ENCODE measurements around the gene IL25.
"Not testable (repeated sequence)": the region's sequence is repeated elsewhere in the genome, so short reads cannot be mapped to it uniquely, and the experiment has no call there.

IL25 gene

DNA sequence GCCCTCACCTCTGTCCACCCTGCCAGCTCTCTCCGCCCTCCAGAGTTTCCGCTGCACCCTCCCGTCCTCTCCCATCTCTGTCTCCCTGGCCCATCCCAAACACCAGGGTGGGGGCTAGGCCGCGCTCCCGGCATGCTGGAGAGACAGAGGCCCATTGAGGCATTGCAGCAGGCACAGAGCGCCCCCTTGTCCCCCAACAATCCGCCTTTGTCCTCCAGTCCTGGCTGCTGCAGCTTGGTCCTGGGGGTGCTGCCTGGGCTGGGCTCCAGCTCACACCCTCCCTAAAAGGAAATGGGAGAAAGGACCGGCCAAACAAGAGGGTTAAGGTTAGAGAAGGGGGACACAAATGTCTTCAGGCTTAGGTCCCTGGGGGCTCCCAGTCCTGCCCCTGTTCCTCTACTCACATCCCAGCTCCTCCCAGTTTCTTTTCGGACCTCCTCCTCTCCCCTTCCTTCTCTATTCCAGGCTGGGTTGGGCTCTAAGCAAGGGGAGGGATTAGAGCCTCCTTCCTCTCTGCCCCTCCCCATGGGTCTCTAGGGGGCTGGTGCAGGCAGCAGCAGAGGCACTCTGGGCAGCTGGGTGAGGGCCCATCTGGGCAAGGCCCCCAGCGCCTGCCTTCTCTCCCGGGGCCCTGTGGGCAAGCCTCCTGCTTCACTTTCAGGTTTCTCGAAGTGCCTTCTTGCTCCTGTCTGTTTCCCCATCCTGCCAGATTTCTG lies 4.0 kb downstream of the IL25 start, which contains the start of gene CMTM5:
Gene CMTM5, plus strand, starts transcription at position 565 of the 716 bp plus-strand sequence. CDS start 206 bp downstream, outside the sequence.
- DNase-seq (ENCODE audit: low read depth), result no peak

DNA sequence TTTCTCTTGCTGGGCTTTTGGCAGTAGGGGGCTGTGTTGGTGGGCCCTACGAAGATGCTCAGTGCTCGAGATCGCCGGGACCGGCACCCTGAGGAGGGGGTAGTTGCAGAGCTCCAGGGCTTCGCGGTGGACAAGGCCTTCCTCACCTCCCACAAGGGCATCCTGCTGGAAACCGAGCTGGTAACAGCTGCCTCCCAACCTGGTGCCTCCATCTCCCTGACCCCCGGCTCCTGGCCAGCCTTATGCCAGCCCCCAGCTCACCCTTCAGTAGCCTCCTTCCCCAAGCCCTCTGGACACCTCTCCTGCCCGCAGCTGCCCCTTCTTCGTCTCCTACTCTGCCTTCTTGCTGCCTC lies 4.6 kb downstream of the IL25 start:
- no peak for DNase-seq (ENCODE audit: low read depth)

DNA sequence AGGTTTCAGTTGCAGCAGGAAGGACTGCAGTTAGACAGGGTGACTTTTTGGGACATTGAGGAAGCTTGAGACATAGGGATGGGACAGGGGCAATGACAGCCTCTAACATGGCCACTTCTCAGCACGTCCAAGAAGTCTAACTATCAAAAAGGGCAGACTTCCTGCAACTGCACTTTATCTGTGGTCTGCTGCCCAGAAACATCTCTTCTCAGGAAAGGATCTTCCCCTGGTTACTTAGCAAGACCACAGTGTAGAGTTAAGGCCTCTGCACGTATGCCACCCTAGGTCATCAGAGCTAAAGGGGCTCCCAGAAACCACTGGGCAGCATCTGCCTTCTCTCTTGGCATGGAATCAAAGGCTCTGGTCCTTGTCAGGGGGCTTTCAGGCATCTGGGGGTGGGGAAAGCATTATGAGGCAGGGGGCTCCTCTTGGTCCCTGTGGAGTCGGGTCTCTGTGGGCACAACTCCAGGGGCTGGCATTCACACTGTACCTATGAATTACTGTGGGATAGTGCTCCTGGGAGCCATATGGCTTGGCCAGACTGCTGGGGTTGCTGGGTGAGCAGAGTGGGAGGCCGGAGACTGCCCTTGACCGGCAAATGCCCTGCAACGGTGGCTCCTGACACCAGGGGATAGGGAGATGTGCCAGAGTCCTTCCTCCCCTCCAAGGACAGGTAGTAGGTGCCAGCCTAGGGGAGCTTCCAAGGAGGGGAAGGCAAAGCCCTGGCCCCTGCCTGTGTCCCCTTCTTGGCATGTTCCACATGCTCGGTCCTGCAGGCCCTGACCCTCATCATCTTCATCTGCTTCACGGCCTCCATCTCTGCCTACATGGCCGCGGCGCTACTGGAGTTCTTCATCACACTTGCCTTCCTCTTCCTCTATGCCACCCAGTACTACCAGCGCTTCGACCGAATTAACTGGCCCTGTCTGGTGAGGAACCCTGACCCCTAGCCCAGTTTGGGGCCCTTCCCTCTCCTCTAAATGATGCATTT lies 5.3 kb downstream of the IL25 start:
- no peak for DNase-seq (ENCODE audit: low read depth)

DNA sequence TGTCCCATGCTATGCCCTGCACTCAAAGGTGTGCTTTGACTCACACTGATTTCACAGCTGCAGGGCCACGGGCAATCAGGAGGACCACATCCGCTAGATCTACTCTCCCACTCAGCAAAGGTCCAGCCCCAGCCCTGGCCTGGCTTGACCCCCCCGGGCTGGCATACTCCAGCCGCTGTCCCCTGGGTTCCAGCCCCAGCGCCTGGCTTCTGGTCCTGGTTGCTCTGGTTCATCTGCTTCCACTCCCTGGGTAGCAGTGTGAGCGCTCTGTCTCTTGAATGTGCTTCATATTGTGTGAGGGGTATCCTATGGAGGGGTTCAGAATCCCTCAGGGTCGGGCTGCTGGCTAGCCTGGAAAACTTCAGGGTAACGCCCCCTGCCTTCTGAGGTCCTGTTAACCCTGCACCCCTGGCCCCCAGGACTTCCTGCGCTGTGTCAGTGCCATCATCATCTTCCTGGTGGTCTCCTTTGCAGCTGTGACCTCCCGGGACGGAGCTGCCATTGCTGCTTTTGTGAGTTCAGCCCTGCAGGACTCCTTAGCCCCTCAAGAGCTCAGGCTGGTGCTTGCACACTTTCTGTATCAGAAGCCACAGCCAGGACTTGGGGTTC lies 6.1 kb downstream of the IL25 start:
- no peak for DNase-seq (ENCODE audit: low read depth)

DNA sequence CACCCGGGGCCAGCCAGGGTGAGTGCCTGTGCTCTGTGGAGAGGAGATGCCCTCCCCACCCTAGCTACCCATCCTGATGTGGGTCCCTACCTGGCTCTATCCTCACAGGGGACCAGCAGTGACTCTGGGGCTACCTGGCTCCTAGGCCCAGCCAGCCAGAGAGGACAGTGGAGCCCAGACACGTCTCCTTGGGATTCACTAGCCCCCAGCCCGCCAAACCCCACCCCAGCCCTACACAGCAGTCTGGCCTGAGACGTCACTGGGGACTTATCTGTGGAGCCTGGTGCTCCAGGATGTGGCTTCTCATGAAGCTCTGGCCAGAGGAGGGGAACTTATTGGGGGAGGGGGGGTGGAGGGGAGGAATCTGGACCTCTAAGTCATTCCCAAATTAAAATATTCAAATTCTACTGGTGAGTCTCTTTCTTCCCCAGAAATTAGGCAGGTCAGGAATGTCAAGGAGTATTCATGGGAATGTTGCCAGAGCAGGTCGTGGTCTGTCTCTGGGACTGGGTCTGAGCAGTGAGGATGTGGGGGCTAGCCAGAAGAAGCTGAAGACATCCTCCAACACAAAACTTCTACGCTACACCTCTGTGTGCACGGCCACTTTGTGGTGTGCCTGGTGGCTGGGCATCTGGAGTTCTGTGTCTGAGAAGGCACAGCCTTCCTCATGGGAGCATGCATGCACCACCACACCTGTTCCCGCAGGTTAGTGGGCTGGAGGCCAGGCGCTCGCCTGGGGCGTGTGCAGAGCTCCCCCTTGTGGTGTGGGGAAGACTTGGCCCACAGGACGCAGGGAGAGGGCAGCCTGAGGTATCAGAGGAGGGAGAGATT lies 7.0 kb downstream of the IL25 start:
- DNase-seq (ENCODE audit: low read depth), result peak; percentile 56

DNA sequence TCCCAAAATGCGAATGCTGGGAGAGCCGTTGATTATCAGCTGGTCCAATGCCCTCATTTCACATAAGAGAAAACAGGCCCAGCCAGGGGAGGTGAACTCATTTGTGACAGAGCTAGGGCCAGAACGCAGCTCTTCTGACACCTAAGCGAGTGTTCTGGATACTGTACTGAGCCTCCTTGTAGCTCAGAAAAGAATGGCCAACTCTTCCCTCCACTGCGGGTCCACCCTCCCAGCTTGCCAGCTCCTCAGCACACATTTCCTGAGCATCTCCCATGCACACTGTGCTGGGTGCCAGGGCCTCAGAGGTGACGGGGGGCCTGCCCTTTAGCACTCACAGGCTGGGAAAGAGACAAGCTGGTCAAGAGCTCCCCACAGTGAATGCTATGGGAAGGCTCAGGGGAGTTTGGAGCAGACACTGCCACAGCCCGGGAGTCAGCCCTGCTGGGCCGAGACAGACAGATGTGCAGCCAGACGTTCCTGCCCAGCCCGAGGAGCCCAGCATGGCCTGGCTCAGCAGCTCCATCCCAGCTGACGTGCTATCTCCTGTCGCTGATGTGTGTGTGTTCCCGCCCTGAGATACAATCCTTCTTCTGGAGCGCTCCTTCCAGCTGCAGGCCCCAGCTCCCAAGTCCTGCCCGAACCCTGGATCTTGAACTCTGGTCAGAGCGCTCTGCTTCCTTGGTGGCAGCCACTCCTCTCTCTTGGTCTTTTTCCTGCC lies 7.7 kb downstream of the IL25 start:
- no peak for DNase-seq (ENCODE audit: low read depth)

DNA sequence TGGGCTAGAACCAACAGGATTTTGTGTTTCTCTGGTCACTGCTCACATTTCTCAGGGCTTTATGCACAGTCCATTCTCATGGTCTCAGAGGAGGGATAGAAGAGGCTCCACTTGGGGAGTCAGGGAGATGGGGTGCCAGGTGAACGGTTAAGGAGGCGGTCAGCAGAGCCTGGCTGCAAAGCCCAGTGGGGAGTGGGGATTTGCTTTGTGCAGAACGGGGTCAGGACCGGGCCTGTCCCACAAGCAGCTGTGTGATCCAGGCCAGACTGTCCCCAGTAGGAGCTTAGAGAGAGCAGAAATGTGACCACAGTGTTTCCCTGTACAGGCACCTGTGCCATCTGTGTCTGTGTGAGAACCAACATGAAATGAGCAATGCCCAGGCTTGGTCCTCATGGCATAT lies 8.4 kb downstream of the IL25 start:
- no peak for DNase-seq (ENCODE audit: low read depth)

DNA sequence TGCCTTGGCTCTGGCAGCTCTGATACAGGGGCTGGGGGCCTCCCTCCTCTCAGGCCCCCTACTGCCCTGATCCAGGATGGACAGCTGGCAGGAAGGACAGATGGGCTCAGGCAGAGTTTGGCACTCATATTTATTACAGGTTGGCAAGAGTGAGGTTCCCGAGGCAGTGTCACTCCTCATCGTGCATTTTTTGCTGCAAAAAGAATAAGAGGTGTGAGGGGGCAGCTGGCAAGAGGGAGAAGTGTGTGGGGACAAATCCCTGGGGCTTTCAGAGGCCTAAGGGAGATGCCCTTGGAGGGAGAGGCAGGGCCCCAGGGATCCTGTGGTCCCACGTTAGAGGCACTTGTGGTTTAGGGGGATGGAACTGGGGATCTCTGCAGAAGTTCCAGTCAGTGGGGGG lies 9.3 kb downstream of the IL25 start:
- no peak for DNase-seq (ENCODE audit: low read depth)

DNA sequence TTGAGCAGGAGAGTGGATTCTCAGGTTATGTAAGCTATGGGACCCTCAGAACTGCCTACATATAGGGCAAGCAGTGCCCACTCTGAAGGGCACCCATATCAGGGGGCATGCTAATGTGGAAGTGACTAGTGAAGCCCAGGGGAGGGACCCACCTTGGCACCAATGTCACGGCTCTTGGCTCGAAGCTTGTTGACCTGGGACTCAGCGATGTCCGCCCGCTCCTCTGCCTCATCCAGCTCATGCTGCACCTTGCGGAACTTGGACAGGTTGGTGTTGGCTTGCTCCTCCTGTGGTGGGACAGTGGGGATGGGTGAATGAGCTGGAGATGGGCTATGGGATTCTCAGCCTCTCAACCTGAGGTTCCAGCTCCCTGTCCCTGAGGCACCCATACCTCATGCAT lies 9.7 kb downstream of the IL25 start:
- no peak for DNase-seq (ENCODE audit: low read depth)

DNA sequence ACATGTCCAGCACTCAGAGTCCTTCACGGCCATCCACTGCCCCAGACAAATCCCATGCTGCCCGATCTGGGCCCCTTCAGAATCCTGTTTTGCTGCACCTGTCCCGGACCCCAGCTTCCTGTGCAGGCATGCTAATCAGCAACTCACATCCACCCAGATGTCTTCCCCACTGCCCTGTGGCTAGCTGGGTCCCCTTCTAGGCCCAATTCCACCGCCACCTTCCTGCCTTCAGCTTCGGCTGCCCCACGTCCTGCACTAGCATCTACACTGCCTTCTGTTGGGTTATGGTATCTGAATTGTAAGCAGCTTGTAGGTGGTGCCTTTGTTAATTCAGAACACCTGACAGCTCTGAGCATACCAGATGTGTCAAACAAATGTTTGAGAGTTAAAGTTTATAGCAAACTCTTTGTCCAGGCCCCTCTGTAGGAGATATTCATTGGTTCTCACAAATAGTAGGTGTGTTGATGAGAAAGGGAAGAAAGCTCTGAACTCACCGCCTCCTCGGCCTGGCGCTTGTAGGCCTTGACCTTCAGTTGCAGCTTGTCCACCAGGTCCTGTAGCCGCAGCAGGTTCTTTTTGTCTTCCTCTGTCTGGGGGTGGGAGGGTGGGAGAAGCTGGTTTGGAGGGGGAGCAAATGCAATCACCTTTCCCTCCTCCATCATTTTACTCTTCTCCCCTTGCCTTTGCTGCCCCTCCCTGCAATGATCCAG lies 10.3 kb downstream of the IL25 start:
- no peak for DNase-seq (ENCODE audit: low read depth)

DNA sequence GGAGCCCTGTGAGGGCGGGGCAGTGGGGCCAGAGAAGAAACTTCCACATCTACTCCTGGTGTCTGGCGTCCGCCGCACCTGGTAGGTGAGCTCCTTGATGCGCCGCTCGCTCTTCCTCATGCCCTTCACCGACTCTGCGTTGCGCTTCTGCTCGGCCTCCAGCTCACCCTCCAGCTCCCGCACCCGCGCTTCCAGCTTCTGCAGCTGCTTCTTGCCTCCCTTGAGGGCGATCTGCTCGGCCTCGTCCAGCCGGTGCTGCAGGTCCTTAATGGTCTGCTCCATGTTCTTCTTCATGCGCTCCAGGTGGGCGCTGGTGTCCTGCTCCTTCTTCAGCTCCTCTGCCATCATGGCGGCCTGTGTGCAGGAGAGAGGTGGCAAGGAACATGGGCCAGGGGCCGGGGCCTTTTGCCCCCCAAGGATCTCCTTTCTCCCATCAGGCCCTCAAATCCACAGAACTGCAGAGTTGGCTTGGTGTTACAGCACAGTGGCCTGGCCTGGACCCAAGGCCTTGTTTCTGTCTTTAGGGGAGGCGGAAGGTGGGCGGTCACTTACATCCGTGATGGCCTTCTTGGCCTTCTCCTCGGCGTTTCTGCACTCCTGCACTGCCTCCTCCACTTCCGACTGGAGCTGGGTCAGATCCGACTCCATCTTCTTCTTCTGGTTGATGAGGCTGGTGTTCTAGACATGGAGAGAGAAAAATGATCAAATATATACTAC lies 11.9 kb downstream of the IL25 start:
- DNase-seq (ENCODE audit: low read depth), result no peak

DNA sequence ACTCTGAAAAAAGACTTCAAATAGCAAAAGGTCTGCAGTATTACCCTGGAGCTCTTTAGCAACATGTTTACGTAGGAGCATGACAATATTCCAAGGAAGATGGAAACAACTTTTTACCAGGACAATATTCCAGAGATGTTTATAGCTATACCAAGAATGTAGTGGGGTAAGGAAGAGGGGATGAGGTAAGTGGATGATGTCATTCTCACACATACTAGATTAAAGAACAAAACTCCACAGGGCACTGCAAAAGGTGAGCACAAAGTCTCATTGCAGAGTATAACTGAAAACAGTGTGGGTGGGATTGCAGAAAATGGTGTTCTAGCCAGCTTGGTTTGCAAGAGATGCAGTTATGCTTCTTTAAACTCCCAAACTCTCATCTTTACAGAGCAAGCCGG lies 12.6 kb downstream of the IL25 start:
- DNase-seq (ENCODE audit: low read depth), result no peak

DNA sequence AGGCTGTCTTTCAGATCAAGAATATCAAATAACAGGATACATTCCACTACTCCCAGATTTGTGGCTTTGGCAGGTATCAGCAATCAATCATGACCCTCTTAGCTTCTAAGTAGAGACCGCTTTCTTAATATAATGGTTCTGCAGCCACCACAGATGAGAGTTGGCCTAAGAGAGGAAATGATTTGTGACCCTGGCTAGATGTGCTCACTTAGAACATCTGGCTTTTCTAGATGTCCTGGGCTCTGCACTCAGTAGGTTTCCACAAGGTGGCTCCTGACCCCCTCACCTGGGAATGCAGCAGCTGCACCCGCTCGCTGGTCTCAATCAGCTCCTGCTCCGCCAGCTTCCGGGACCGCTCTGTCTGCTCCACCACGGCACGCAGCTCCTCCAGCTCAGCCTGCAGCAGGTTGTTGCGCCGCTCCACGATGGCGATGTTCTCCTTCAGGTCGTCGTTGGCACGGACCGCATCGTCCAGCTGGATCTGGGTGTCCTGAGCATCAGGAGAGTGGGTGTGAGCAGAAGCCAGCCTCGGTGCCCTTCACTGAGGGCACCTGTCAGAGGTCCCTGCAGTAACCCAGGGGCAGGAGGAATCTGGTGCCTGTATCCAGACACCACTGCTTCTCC lies 13.1 kb downstream of the IL25 start:
- DNase-seq (ENCODE audit: low read depth), result no peak

DNA sequence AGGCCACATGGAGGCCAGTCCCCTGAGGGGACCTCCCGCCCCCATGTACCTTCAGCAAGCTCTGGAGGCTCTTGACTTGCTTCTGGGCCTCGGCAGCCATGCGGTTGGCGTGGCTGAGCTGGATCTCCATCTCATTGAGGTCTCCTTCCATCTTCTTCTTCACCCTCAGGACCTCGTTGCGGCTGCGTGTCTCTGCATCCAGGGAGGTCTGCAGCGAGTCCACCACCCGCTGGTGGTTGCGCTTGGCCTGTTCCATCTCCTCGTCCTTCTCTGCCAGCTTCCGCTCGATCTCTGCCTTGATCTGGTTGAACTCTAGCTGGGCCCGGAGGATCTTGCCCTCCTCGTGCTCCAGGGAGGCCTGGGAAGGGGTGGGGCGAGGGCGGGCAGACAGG lies 13.7 kb downstream of the IL25 start:
- DNase-seq (ENCODE audit: low read depth), result not testable (repeated sequence)

DNA sequence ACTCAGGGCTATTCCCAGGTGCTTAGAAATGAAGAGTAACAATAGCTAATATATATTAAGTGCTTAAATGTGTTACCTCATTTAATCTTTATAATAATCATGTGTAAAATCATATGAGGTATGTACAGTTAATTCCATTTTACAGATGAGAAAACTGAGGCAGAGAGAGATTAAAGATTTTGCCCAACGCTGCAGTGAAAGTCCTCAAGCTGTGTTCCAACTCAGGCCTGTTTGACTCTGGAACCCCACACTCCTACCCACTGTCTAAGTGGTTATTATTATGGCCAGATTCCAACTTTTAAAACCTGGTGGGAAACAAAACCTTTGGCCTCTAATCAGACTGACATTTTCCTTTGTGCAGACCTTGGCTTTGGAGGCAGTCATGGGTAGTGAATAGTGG lies 14.4 kb downstream of the IL25 start:
- DNase-seq (ENCODE audit: low read depth), result no peak

DNA sequence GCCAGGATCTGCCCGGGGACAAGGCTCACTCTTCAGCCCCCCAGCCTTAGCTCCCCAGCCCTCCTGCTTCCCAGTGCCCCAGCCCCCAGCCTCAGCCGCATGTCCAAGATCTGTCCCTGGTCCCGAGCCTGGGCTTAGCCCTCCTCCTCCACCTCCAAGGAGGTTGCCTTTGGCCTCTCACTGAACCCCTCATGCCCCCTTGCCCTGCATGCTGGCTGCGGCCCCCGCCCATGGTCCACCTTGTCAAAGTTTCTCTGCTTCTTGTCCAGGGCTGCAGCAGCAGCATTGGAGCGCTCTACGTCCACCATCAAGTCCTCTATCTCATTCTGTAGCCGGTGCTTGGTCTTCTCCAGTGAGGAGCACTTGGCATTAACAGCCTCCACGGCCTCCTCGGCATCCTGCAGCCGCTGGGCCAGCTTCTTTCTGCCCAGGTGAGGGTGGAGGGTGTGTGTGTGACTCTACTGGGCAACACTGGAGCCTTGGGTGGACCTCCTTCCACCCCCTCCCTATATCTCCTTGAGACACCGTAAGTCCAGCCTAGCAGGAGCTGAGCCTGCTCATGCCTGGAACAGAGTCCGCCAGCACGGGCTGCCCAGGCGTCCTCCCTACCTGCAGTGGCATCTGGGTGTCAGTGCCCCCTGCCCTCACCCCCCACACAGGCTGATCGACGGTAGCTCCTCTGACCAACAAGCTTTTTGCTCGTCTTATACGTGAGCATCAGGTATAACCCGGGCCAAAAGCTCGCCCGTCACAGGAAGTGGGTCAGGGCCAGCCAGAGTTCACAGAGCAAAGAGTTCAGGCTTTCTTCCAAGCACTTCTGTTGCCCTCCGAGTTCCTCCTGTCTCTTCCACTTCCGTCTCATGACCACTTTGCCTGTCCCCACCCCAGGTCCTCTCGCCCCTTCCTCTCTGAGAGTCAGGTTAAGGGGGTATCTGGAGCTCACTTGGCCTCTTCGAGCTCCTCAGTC lies 15.6 kb downstream of the IL25 start:
- no peak for DNase-seq (ENCODE audit: low read depth)

DNA sequence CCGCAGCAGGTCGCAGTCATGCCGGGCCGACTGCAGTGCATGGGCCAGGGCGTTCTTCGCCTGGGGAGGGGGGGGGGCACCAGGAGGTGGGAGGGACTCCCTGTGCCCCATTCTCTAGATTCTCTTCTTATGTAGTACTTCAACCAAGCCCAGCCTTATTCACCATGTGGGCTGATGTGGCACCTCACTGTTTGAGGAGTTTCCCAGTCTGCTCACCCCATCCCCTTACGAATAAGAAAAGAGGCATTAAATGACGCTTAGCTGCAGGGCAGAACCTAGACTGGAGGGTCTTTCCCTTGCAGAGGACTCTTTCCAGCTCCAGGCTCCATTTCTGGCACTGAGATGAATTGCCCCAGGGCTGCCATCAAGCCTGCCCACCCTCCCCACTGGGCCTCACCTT lies 16.4 kb downstream of the IL25 start:
- no peak for DNase-seq (ENCODE audit: low read depth)

DNA sequence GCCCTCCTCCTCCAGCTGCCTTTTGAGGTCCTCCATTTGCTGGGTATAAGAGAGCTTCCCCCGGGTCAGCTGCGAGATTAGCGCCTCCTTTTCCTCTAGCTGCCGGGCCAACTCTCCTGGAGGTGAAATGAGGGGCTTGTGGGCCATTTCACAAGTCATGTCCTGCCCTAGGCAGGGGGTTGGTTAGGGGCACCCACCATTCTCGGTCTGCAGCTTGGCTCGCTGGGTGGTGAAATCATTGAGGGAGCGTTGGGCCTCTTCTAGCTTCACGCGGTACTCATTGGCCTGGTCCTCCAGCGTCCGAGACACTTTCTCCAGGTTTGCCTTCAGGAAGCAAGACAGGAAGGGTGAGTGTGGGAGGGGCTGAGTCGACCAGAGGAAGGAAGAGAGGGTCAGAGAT lies 16.8 kb downstream of the IL25 start:
- no peak for DNase-seq (ENCODE audit: low read depth)
